ENCODE measurements around the gene SEPSECS.

GRCh38 chr4:25123236-25123635 is 37.0 kb downstream of the SEPSECS start:
- TF ChIP-seq, protein P1, sequence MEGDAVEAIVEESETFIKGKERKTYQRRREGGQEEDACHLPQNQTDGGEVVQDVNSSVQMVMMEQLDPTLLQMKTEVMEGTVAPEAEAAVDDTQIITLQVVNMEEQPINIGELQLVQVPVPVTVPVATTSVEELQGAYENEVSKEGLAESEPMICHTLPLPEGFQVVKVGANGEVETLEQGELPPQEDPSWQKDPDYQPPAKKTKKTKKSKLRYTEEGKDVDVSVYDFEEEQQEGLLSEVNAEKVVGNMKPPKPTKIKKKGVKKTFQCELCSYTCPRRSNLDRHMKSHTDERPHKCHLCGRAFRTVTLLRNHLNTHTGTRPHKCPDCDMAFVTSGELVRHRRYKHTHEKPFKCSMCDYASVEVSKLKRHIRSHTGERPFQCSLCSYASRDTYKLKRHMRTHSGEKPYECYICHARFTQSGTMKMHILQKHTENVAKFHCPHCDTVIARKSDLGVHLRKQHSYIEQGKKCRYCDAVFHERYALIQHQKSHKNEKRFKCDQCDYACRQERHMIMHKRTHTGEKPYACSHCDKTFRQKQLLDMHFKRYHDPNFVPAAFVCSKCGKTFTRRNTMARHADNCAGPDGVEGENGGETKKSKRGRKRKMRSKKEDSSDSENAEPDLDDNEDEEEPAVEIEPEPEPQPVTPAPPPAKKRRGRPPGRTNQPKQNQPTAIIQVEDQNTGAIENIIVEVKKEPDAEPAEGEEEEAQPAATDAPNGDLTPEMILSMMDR (IDR thresholded peaks at IDR 0.05), result no peak
- TF ChIP-seq POLR2A (IDR thresholded peaks at IDR 0.05), result no peak
